Kidney epithelial cell (primary cell): Measurements from ENCODE around the gene USP4. TPM values are rescaled to one million over a fixed set of nuclear protein-coding genes. Genes with fewer than 3 reads are reported as not detected.
"Not testable (repeated sequence)": the region's sequence is repeated elsewhere in the genome, so short reads cannot be mapped to it uniquely, and the experiment has no call there.

Source experiments
- DNase-seq: peaks from one replicate; pipeline ENCODE4 v3.0.0-alpha.2; 2010; ENCODE audit warnings: low read depth
- H3K27me3 ChIP-seq: 2 replicates; pipeline ENCODE4 v1.6.0; 2011; ENCODE audit warnings: low read length; ENCODE audit not compliant: control insufficient read depth, insufficient read depth
- H3K36me3 ChIP-seq: 2 replicates; pipeline ENCODE4 v1.5.1; 2011; ENCODE audit warnings: low read length; ENCODE audit not compliant: control insufficient read depth, insufficient read depth
- H3K4me3 ChIP-seq: 2 replicates; pipeline ENCODE4 v1.5.1; 2011; ENCODE audit warnings: low read depth, mild to moderate bottlenecking, control low read depth, low read length
- CTCF ChIP-seq: IDR thresholded peaks from 2 replicates; pipeline ENCODE4 v1.5.1; 2011; ENCODE audit warnings: mild to moderate bottlenecking, moderate library complexity, low read length, control low read depth, inconsistent platforms; ENCODE audit not compliant: insufficient read depth, poor library complexity, severe bottlenecking
- total RNA-seq: library from RNA; depleted of rRNA; stranded (reverse); fragments of >200 nt; gene quantifications from 2 replicates; pipeline ENCODE4 v1.2.3, GENCODE V29; 2015

USP4 gene
- total RNA-seq, 1 donor from 2014 or later, result 24.1 TPM

DNA sequence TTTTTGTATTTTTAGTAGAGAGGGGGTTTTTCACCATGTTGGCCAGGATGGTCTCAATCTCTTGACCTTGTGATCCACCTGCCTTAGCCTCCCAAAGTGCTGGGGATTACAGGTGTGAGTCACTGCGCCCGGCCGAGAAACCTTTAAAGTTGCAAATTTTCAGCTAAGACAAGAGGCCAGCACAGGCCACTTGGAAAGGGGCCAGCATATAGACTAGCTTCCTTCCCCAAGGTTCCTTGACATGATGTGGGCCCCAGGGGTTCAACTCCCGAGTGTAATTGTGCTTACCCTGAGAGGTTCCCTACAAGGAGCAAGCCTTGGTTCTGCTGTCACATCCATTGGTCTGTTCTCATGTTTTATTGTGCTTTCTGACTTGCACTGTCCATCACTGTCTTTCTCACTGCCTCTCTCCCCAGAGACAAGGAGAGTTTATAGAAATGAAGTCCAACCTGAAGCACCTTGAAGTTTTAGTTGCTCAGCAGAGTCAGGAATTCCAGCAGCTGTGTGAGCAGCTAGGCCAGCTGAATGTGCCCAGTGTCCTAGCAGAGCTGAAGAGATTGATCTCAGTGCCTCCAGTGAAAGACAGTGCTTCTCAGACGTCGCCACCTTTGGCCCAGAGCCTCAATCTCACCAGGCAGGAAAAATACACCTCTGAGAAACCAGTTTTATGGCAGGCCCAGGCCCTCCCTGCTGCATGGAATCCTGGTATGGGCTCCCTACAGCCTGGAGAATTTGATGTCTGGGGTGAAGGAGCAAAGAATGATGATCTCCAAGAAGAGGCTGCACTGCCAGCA is 83.9 kb downstream of the USP4 start:
- no peaks in the 10 kb centered on the region for H3K36me3 ChIP-seq
- no peak for TF ChIP-seq CTCF
- DNase-seq, result no peak
- no peaks in the 10 kb centered on the region for H3K27me3 ChIP-seq
- H3K4me3 ChIP-seq, result no peak overlapping the region

- H3K4me3 ChIP-seq, result no peak overlapping the region
- no peak for TF ChIP-seq CTCF
- DNase-seq, result no peak
- no peaks in the 10 kb centered on the region for H3K36me3 ChIP-seq
- no peaks in the 10 kb centered on the region for H3K27me3 ChIP-seq
Measured at GRCh38 chr3:49255112-49255511, 84.7 kb downstream of the USP4 start.

DNA sequence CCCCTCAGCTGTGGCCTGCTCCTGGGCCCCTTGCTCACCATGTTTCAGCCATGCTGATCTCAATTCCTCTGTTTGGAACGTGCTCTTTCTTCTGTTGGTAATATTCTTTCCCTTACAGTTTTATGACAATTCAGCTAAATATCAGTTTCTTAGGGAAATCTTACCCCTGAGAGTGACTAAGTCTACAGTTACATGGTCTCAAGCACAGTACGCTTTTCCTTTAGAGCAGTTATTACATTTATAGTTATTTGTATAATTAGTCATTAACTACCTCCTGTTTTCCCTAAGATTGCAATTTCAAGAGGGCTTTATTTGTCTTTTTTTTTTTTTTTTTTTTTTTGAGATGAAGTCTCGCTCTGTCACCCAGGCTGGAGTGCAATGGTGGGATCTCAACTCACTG is 86.3 kb downstream of the USP4 start:
- DNase-seq, result no peak
- Histone ChIP-seq H3K36me3 (no peaks in the 10 kb centered on the region), H3K27me3 (no peaks in the 10 kb centered on the region), H3K4me3 (no peak overlapping the region)
- TF ChIP-seq CTCF, result no peak

DNA sequence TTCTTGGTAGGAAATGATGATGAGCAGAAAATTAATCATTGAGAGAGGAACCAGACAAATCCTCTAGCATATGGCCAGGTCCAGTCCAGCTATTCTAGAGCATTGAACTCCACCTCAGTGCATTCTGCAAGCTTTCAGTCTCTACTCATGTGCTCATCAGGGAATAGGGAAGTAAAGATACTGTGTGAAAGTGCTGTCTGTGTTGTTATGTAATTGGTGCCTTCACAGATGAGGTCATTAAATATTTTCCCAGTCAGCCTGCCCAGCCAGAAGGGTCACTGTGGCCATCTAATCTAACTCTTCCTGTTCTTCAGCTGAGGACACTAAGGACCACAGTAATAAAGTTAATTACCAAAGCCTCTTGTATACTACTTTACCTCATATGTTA is 91.0 kb downstream of the USP4 start:
- no peak for DNase-seq
- H3K27me3 ChIP-seq, result no peaks in the 10 kb centered on the region
- no peaks in the 10 kb centered on the region for H3K36me3 ChIP-seq
- no peak overlapping the region for H3K4me3 ChIP-seq
- TF ChIP-seq CTCF, result no peak

DNA sequence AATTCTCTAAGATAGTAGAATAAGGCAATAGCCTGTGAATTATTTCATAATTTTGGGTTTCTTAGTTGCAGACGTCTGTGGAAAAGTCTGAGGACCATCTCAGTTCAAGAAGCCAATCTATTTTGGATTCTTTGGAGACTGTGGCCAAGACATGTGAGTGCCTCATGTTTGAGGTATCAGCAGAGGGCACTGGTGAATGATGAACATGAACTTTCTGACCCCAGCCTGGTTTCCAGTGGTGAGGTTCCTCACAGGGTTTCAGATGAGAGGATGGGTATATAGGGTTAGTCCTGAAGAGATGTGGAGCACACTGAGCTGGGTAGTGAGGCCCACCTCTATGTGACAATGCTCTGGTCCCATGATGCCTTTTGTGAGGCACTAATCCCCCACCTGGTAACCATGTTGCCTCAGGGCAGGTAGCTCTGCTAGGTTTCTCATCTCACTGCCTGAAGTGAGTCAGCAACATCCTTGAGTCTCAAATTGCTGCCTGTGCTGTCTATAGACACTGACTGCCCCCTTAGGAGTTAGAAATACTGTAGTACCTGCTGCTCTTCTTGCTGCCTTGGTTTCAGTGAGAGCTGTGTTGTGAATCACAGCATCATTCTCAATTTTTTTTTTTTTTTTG is 95.2 kb downstream of the USP4 start:
- Histone ChIP-seq H3K27me3 (no peaks in the 10 kb centered on the region), H3K36me3 (no peaks in the 10 kb centered on the region), H3K4me3 (no peak overlapping the region)
- no peak for TF ChIP-seq CTCF
- DNase-seq, result no peak

GRCh38 chr3:49240091-49240490 is 99.8 kb downstream of the USP4 start:
- H3K4me3 ChIP-seq, H3K36me3 ChIP-seq, DNase-seq, H3K27me3 ChIP-seq: not testable (repeated sequence)
